GOT3 (cell line): ENCODE results near the gene C19orf73.
"Not testable (repeated sequence)": the region's sequence is repeated elsewhere in the genome, so short reads cannot be mapped to it uniquely, and the experiment has no call there.

Experiments
- DNase-seq: peaks from one replicate; lab custom pipeline; 2025; ENCODE audit warnings: mixed read lengths; lab: John Stamatoyannopoulos, UW

C19orf73 gene

DNA sequence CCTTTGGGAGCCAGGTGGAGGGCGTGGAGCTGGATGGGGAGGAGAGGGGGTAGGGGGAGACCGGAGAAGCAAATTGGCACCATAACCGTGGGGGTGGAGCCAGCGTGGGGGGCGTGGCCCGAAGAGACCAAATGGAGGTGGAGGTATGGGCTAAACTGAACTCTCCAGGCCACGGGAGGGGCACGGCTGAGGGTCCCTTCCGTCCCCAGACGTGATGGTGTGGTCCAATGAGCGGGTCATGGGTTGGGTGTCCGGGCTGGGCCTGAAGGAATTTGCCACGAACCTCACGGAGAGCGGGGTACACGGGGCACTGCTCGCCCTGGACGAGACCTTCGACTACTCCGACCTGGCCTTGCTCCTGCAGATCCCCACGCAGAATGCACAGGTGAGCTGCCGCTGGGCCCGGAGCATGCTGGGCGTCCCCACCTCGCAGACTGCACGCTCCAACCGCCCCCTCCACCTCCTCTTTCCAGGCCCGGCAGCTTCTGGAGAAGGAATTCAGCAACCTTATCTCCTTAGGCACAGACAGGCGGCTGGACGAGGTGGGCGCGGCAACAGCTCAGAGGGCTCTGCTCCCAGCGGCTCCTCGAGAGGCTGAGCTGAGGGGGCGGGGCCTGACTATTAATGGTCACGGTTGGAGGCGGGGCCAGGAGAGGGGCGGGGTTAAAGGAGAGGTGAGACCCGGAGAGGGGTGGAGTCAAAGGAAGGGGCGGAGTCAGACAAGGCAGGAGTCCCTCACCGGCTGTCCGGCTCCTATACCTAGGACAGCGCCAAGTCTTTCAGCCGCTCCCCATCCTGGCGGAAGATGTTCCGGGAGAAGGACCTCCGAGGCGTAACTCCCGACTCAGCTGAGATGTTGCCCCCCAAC is 30.1 kb upstream of the C19orf73 start:
- DNase-seq, result peak; percentile 73

DNA sequence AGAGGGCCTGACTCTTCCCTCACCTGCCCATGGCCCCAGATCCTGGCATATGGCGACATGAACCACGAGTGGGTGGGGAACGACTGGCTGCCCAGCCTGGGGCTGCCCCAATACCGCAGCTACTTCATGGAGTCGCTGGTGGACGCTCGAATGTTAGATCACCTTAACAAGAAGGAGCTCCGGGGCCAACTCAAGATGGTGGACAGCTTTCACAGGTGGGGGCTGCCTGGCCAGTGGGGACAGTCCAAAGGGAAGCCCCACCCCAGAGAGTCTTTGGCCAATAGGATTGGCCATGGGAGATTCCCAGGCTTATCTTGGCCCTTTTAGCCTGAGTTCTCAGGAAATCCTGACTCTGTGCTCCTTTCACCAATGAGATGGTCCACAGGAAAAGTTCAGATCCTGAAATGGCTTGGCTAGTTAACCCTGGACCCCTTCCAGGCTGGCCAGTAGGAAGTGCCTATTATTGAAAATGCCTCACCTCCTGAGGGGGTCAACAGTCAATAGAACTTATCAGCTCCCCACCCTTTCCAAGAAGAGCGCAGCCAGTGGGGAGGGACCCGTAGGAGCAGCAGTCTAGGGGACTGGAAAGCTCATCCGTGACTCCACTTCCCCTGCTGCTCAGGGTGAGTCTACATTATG is 29.2 kb upstream of the C19orf73 start:
- DNase-seq, result no peak

DNA sequence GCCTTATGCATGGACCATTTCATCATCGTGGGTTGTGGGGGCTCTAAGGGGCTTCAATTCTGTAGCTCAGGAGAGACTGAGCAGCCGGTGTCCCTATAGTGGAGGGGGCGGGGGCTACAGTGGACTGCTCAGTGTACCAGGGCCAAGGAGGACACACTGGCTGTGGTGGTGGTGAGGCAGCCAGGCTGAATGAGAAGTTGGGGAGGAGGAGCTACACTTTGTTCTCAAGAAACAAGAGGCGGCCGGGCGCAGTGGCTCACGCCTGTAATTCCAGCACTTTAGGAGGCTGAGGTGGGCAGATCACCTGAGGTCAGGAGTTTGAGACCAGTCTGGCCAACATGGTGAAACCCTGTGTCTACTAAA is 27.4 kb upstream of the C19orf73 start:
- not testable (repeated sequence) for DNase-seq

DNA sequence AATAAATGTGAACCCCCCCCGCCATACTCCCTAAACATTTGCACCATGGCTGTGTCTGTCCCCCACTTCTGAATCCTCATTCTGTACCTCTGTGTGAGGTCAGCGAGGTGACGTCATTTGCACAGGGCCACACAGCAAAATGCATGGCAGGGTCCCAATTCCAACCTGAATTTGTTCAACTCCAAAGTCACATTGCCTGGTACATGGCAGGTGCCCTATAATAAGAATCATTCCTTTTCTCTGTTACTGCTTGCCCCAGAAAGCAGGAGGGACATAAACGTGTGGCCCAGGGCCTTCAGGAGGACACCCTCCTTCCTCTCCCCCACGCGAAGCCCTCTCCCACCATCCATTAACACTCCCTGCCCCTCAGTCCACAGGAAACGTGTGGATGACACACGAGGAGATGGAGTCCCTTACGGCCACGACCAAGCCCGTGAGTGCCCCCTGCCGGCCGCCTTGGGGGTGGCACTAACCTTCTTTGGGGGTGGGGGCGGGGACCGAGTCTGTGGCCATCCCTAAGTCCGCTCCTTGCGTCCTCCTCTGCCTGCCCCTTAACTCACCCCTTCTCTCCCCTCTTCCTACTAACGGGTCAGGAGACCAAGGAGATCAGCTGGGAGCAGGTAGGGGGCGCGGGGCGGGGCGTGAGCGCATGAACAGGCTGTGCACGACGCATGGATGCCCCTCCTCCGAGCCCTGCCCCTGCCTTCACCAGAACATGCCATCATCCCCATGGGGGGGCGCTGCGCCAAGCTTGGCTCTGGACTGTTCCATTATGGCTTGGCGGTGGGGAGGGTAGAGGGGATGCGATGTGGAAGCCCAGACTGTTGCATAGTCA is 26.8 kb upstream of the C19orf73 start:
- DNase-seq, result peak; percentile 20

DNA sequence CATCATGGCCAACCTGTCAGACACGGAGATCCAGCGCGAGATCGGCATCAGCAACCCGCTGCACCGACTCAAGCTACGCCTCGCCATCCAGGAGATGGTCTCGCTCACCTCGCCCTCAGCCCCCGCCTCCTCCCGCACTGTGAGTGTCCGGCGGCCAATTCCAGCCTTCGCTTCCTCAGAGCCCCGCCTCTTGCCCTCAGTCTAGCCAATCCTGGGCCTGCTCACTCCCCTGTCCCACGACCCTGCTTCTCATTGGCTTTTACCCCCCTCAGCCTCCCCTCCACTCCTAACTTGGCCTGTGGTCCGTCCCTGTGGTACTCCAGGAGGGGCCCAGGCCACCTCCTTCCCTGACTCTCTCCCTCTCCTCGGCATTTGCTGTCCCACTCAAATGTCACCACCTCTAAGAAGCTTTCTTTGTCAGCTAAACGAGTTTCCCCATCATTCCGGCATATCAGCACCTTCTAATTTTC is 24.0 kb upstream of the C19orf73 start:
- peak; percentile 70 for DNase-seq

DNA sequence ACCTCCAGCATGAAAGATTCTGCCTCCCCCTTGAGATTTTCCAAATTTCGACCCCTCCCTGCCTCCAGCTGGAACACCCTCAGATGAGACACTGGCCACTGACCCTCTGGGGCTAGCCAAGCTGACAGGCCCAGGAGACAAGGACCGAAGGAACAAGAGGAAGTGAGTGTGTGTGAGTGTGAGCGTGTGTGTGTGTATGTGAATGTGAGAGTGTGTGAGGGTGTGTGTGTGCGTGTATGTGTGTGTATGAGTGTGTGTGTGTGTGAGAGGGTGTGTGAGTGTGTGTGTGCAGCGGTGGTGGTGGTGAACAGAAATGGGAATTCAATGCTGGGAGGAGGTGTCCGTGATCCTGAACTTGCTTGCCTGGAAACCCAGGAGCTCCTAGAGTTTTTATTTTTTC is 22.4 kb upstream of the C19orf73 start:
- DNase-seq, result no peak

DNA sequence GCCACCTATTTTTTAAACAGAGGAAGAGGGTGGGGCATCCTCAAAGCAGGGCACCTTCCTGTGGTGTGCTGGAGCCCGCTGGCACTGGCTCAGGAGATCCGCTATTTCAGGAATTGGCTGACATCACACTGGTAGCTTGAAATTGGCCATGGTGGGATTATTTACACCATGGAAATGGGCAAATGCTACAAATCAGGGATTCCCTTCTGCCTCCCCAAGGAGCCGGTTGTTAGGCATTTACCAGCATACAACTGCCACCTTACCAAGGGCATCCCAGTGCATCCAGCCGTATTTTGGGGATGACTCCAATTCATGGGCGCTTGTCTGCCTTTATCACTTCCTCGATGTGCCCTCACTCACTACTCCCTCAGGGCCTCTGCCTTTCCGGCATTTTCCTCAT is 22.0 kb upstream of the C19orf73 start:
- DNase-seq, result no peak

DNA sequence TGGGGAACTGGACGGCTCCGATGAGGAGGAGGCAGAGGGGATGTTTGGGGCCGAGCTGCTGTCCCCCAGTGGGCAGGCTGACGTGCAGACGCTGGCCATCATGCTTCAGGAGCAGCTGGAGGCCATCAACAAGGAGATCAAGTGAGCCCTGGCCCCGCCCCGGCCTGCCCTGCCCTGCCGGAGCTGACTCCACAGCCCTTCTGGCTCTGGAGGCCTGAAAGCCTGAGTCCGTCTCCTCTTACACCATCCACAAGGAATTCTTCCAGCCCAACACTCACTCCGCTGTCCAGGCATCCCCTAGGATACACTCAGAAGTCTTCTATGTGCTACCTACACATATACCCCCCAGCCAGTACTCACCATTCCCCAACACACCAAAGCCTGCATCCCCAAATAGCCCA is 17.8 kb upstream of the C19orf73 start:
- no peak for DNase-seq

DNA sequence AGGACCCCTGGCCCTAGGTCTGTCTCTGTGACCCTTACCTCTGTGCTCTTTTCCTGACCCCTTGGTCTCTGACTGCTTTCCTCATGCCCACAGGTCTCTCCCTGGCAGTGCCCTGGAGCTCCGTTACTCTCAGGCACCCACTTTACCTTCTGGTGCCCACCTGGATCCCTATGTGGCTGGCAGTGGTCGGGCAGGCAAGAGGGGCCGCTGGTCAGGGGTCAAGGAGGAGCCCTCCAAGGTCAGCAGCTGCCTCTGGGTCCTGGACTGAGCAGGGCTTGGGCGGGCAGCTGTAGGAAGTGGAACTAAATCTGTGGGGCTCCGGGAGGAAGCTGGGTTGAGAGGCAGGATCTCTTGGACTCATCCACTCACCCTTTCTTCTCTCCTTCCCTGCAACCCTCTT is 16.7 kb upstream of the C19orf73 start:
- no peak for DNase-seq

DNA sequence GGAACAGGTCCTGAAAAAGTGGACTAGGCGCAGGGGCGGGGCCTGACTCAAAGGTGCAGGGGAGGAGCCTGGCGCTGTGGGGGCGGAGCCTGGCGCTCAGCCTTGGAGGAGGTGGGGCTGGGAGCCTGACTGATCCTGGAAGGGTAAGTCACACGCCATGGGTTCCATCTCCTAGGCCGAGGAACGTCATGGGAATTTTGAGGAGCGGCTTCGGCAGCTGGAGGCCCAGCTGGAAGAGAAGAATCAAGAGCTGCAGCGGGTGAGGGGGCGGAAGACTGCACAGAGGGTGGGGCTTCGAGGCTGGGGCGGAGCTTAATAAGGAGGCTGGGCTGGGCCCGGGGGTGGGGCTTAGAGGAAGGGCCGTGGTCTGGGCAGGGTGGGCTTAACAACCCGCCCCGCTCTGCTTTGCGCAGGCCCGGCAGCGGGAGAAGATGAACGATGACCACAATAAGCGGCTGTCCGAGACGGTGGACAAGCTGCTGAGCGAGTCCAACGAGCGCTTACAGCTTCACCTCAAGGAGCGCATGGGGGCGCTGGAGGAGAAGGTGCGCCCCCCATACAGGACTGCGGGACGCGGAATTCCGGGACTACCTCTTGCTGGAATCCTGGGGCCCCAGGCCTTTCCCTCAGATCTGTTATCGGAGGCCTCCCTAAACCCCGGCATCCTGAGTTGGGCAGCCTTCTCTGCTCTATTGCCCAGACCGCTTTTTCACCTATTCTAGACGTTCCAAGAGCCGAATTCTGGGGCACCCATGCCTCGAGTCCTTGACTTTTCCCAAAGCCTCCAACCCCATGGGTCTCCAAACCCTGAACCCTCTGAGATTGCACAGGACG is 14.9 kb upstream of the C19orf73 start:
- DNase-seq, result no peak

DNA sequence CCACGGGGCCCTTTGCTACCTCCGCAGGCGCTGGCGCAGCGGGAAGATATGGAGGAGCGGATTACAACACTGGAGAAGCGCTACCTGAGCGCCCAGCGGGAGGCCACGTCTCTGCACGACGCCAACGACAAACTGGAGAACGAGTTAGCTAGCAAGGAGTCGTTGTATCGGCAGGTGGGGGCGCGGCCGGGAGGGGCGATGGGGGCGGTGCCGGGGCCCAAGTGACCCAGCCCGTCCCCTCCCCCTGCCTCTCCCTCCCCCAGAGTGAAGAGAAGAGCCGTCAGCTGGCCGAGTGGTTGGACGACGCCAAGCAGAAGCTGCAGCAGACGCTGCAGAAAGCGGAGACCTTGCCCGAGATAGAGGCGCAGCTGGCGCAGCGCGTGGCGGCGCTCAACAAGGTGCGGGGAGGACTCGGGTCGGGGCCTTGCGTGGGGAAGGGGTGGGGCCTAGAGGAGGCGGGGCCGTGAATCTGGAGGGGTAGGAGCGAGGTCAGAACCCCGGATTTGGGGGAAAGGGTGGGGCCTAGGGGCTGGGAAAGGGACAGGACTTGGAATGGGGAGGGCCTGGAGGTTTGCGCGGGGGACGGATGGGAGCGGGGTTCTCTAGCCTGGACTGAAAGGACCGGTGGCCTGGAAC is 14.1 kb upstream of the C19orf73 start:
- no peak for DNase-seq

DNA sequence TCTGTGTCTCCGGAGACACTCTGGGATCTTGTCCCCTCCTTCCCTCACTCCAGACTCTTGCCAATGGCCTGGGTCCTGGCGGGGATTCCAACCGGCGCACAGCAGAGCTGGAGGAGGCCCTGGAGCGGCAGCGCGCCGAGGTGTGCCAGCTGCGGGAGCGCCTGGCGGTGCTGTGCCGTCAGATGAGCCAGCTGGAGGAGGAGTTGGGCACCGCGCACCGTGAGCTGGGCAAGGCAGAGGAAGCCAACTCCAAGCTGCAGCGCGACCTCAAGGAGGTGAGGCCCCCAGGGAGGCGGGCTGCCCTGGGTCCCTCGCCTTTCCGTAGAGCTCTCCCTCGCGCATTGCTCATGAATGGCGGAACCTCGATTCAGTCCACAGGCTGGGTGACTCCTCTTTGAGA is 11.4 kb upstream of the C19orf73 start:
- DNase-seq, result no peak

DNA sequence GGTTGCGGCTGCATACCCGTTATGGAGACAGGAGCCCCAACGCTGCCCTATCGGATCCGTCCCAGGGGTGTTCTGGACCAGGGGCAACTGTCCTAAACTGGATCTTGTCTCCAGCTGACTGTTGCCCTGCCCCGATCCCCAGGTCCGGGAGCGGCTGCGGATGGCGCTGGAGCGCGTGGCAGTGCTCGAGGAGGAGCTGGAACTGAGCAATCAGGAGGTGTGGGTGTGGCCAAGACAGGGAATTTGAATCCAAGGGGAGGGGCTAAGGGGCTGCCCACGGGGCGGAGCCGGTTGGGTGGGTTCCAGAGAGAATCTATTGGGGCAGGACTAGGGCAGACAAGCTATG is 10.3 kb upstream of the C19orf73 start:
- no peak for DNase-seq

DNA sequence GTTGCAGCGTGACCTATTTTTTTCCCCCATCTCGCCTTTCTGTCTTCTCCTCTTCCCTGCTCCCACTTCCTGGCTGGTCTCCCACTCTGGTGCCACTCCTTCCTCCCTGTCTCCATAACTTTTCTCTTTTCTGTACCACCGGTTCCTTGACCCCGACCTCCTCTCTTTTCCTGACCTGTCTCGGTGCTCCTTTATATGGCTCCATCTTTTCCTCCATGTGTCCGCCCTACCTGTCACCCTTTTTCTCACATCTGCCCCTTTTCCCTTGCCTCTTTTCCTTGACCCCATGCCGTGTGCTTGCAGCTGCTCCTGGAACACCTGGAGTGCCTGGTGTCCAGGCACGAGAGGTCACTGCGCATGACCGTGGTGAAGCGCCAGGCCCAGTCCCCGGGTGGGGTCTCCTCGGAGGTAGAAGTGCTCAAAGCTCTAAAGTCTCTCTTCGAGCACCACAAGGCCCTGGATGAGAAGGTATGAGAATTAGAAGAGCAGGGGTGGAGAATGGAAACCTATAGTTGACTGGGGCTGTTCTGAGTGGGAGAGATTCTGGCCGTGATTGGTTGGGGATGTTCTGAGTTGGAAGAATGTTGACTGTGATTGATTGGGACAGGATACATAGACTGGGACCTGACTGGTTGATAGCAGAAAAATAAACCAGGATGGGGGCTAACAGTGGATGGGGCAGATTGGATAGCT is 9.7 kb upstream of the C19orf73 start:
- no peak for DNase-seq

DNA sequence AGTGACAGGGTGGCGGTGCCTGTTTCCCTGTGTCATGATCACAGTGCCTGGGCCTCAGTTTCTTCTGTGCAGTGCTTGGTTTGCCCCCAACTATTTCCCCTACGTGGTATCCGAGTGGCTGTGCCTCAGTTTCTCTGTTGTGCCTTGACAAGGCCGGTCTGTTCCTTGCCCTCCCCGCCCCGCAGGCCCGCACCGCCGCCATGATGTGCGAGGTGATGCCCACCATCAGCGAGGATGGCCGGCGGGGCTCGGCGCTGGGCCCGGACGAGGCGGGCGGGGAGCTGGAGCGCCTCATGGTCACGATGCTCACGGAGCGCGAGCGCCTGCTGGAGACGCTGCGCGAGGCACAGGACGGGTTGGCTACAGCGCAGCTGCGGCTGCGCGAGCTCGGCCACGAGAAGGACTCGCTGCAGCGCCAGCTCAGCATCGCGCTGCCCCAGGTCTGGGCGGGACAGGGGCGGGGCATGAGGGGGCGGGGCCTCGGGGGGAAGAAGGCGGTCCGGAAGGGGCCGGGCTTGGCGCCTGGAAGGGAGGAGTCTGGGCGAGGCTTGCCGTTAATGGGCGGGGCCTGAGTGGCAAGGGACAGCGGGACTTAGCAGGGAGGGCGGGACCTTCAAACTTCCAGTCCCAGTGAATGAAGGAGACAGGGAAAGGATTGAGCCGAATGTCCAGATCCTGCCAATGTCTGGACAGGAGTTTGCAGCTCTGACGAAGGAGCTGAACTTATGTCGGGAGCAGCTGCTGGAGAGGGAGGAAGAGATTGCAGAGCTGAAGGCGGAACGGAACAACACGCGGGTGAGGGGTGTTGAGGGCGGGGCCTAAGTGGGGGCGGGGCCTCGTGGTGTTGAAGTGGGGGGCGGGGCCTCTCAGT is 9.0 kb upstream of the C19orf73 start:
- peak; percentile 90 for DNase-seq

DNA sequence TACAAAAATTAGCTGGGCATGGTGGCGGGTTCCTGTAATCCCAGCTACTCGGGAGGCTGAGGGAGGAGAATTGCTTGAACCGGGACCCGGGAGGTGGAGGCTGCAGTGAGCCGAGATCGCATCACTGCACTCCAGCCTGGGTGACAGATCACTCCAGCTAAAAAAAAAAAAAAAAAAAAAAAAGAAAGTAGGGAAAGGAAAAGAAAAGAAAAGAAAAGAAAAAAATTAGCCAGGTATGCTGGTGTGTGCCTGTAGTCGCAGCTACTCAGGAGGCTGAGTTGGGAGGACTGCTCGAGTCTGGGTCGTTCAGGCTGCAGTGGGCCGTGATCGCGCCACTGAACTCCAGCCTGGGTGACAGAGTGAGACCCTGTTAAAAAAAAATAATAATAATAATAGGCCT is 8.3 kb upstream of the C19orf73 start:
- not testable (repeated sequence) for DNase-seq

DNA sequence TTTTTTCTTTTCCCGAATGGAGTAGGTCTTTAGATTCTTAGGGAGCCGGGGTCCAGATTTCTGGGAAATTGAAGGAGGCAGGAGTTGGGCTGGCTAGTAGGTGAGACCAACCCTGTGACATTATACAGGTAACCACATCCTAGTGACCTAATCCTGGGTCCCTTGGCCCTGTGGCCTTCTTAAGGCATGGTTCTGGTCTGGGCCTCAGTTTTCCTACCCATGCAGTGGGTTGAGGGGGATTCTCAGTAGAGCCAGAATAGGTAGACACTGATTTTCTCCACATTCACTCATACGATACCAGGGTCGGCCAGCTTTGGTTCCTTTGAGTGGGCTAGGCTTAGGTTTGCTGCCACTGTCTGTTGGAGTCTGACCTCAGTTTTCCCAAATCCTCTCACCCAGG is 7.6 kb upstream of the C19orf73 start:
- no peak for DNase-seq

DNA sequence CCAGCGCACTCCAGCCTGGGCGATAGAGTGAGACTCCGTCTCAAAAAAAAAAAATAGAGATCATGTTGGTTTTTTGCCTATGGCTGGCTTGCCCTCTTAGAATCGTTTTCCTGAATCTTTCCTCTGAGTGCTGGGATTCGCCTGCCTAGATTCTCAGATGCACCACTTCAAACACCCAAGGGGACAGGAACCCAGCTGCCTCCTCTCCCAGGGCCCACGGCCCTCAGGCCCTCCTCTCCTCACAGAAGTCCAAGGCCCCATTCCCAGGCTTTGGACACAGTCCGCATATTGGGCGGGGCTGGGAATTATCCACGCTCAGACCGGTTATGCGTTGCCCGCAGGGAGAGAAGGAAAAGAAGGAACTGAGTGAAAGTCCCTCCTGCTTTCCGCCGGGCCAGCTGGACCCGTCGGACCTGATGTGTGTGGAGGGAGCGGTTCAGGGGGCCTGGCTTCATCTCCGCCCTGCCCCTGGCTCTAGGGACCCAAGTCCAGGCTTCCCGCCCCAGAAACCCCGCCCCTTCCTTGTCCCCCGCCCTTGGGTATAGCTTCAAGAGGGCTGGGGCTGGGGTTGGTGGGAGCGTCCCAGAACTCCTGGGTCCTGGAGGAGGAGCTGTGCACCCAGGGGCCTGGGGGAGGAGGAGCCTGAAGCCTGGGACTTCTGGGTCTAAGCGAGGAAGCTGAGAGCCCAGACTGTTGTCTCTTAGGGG is 6.2 kb upstream of the C19orf73 start:
- no peak for DNase-seq

DNA sequence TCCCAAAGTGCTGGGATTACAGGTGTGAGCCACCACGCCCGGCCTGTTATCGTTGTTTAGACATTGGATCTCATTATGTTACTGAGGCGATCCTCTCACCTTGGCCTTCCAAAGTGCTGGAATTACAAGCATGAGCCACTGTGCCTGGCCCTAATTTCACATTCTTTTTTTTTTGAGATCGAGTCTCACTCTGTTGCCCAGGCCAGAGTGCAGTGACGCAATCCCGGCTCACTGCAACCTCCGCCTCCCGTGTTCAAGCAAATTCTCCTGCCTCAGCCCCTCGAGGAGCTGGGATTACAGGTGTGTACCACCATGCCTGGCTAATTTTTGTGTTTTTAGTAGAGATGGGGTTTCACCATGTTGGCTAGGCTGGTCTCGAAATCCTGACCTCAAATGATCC is 4.3 kb upstream of the C19orf73 start:
- not testable (repeated sequence) for DNase-seq
